Panc1 (cell line): ENCODE results near the gene RNGTT. TPM values are rescaled to one million over a fixed set of nuclear protein-coding genes. Genes with fewer than 3 reads are reported as not detected.
A peak's percentile ranks its signal among the peaks of the same experiment; 100 is the strongest.
"Not testable (repeated sequence)": the region's sequence is repeated elsewhere in the genome, so short reads cannot be mapped to it uniquely, and the experiment has no call there.

Experiments
- ATAC-seq: fragments of 200-7000 bp; cut with Tn5 transposase; 2 replicates; pipeline ENCODE4 v1.9.1; 2020; ENCODE audit warnings: mild to moderate bottlenecking, moderate library complexity
- BruUV-seq: library from RNA; stranded (reverse); fragments of 400-500 nt; replicated peaks from 2 replicates; lab custom pipeline; 2021; lab: Mats Ljungman, UMichigan
- CTCF ChIA-PET: fragments of 300-600 bp; sonication (Branson Sonifier 250); formaldehyde crosslinking; loops from one replicate; lab custom pipeline; 2022; ENCODE audit warnings: antibody characterized with exemption; lab: Charles Lee
- POLR2A ChIA-PET: fragments of 300-600 bp; sonication (Branson Sonifier 250); formaldehyde crosslinking; loops from one replicate; lab custom pipeline; 2022; ENCODE audit warnings: antibody characterized with exemption; lab: Charles Lee
- DNase-seq: peaks from one replicate; pipeline ENCODE4 v3.0.0-alpha.2; 2010; ENCODE audit warnings: low read depth, low spot score
- H3K27ac ChIP-seq: 2 replicates; pipeline ENCODE4 v1.5.1; 2011; ENCODE audit warnings: mild to moderate bottlenecking, low read length, inconsistent platforms
- H3K27me3 ChIP-seq: fragments of 200-500 bp; sonication (Bioruptor generic); 2 replicates; pipeline ENCODE4 v1.6.0; 2014; ENCODE audit warnings: low read length, inconsistent platforms; ENCODE audit not compliant: control insufficient read depth, insufficient read depth
- H3K36me3 ChIP-seq: fragments of 200-500 bp; sonication (Bioruptor generic); 2 replicates; pipeline ENCODE4 v1.5.1; 2014; ENCODE audit warnings: inconsistent platforms, mild to moderate bottlenecking, low read length, moderate library complexity; ENCODE audit not compliant: control insufficient read depth, insufficient read depth
- H3K4me1 ChIP-seq: 2 replicates; pipeline ENCODE4 v1.5.1; 2011; ENCODE audit warnings: inconsistent platforms, mild to moderate bottlenecking, low read length, moderate library complexity; ENCODE audit not compliant: control insufficient read depth, insufficient read depth
- H3K4me3 ChIP-seq, 2 experiments: 2 replicates each; pipeline ENCODE4 v1.5.1; 2011 to 2012; ENCODE audit warnings: low read depth in 2 of 2, low read length in 2 of 2, mild to moderate bottlenecking in 2 of 2, inconsistent platforms in 1 of 2, moderate library complexity in 1 of 2
- H3K9me3 ChIP-seq: fragments of 200-500 bp; sonication (Bioruptor generic); 2 replicates; pipeline ENCODE4 v1.5.1; 2014; ENCODE audit warnings: low read depth, mild to moderate bottlenecking, inconsistent platforms, low read length, moderate library complexity; ENCODE audit not compliant: control insufficient read depth, insufficient read depth
- CTCF ChIP-seq: fragments of 450-650 bp; IDR thresholded peaks from 2 replicates; pipeline ENCODE4 v1.5.1; 2017; ENCODE audit warnings: mild to moderate bottlenecking
- POLR2AphosphoS5 ChIP-seq: IDR thresholded peaks from 2 replicates; pipeline ENCODE4 v1.6.1; 2012; ENCODE audit warnings: mild to moderate bottlenecking, low read depth, low read length, moderate library complexity
- REST ChIP-seq, 2 experiments: IDR thresholded peaks; 2 replicates each; pipeline ENCODE4 v1.6.1; 2011 to 2012; ENCODE audit warnings: low read depth in 2 of 2, control low read depth in 1 of 2, low read length in 1 of 2, mild to moderate bottlenecking in 1 of 2, moderate library complexity in 1 of 2; ENCODE audit not compliant: insufficient read depth in 1 of 2
- SIN3A ChIP-seq: IDR thresholded peaks from 2 replicates; pipeline ENCODE4 v1.6.1; 2012; ENCODE audit warnings: low read depth, mild to moderate bottlenecking, low read length, moderate library complexity, borderline replicate concordance; ENCODE audit not compliant: insufficient read depth
- TCF7L2 ChIP-seq: IDR thresholded peaks from 2 replicates; pipeline ENCODE4 v1.6.1; 2011; ENCODE audit warnings: mild to moderate bottlenecking, low read depth, low read length, inconsistent platforms
- in situ Hi-C: cut with HindIII; loops from 2 replicates; pipeline ENCODE4 v1.10.0; 2016; ENCODE audit warnings: low sequenced_read_pairs, low pct_unique_long_range_greater_than_20kb
- intact Hi-C: fragments of 100-400 bp; cut with micrococcal nuclease; formaldehyde crosslinking; loops from one replicate; pipeline ENCODE4 v1.10.0; 2022; ENCODE audit not compliant: unreplicated experiment
- total RNA-seq: library from RNA; stranded (reverse); gene quantifications from one replicate; pipeline ENCODE4 v1.2.1, GENCODE V29; 2021; ENCODE audit not compliant: unreplicated experiment

Gene RNGTT
- total RNA-seq, 1 experiment from 2014 or later: 21.2 TPM

- Histone ChIP-seq H3K27ac (no peak overlapping the region), H3K27me3 (no peaks in the 10 kb centered on the region), H3K9me3 (no peaks in the 10 kb centered on the region), H3K4me3 (no peak overlapping the region), H3K36me3 (no peaks in the 10 kb centered on the region), H3K4me1 (no peaks in the 10 kb centered on the region)
- BruUV-seq: no TSS peak
- CTCF ChIA-PET: no interaction called here
- POLR2A ChIA-PET: no interaction called here
- ATAC-seq: peak; percentile 51; the same call in 1 of the 2 replicates
- no peak for DNase-seq
- TF ChIP-seq REST (IDR thresholded peaks at IDR 0.05; ENCODE audit: insufficient read depth in 1 of 2, low read depth in 2 of 2, low read length in 1 of 2): no peak
- no peak for TF ChIP-seq POLR2AphosphoS5
- no peak for TF ChIP-seq TCF7L2
- no peak for TF ChIP-seq SIN3A
- TF ChIP-seq CTCF: no peak
- in situ Hi-C loops (no loop called here), intact Hi-C loops (no loop called here)
Observed at GRCh38 chr6:88730611-88731011, 232.8 kb downstream of the RNGTT start.

- in situ Hi-C loops: no loop called here
- BruUV-seq: no TSS peak
- no peaks in the 10 kb centered on the region for H3K9me3 ChIP-seq
- TF ChIP-seq TCF7L2: no peak
- TF ChIP-seq SIN3A: no peak
- no peak for TF ChIP-seq CTCF
- TF ChIP-seq REST (IDR thresholded peaks at IDR 0.05; ENCODE audit: insufficient read depth in 1 of 2, low read depth in 2 of 2, low read length in 1 of 2): no peak
- TF ChIP-seq POLR2AphosphoS5: no peak
- H3K4me3 ChIP-seq: no peak overlapping the region
- H3K27ac ChIP-seq: no peak overlapping the region
- ChIA-PET CTCF (no interaction called here), POLR2A (interaction anchor here (0.6 kb wide), 1 partner anchor 1031 kb away, joined by 3 read pairs; no protein-coding TSS in a partner anchor)
- intact Hi-C loops: no loop called here
- no peak for DNase-seq
- H3K4me1 ChIP-seq: no peaks in the 10 kb centered on the region
- H3K27me3 ChIP-seq: no peaks in the 10 kb centered on the region
- H3K36me3 ChIP-seq: no peaks in the 10 kb centered on the region
- no peak for ATAC-seq
Observed at GRCh38 chr6:88728756-88729155, 234.7 kb downstream of the RNGTT start.

GRCh38 chr6:88726409-88726808, 237.0 kb downstream of the RNGTT start:
- ATAC-seq, CTCF ChIA-PET, H3K27me3 ChIP-seq, H3K4me3 ChIP-seq, in situ Hi-C loops, H3K9me3 ChIP-seq, H3K36me3 ChIP-seq, H3K4me1 ChIP-seq, intact Hi-C loops, DNase-seq, BruUV-seq, H3K27ac ChIP-seq: not testable (repeated sequence)
- POLR2A ChIA-PET: interaction anchor here (0.6 kb wide), 1 partner anchor 33 kb away, joined by 4 read pairs; no protein-coding TSS in a partner anchor
